Activated T-helper 1 cell treated with Interleukin-2 at 50 U/mL for 16 hours (primary cell): ENCODE data around the gene CEBPE.

Experiments
- DNase-seq: peaks from one replicate; pipeline ENCODE4 v3.0.0-alpha.2; 2020; ENCODE audit warnings: low read depth

Gene CEBPE

GRCh38 chr14:23101986-23102625, 16.9 kb downstream of the CEBPE start:
- DNase-seq: no peak

GRCh38 chr14:23101213-23101970, 17.7 kb downstream of the CEBPE start:
- no peak for DNase-seq

DNA sequence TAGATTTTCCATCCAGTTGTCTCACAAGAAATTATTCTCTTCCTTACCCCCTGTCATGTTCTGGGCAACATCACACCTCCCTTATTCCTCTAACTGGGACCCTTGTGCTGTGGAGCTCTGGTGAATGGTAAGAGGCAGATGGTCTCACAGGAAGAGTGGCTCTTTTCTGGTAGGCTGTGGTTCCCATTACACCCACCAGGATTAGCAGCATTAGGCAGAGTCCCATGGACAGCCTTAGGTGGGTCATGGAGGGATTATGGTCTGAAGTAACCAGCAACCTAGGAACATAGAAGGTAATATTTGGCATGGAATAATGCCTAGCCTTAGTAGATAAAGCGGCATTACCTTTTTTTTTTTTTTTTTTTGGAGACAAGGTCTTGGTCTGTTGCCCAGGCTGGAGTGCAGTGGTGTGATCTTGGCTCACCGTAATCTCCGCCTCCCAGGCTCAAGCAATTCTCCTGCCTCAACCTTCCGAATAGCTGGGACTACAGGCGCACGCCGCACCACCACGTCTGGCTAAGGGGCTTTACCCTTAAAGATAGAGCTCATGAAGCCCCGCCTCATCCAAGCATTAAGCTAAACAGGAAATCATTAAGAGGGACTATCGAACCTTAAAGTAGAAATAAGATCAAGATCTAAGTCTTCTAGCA, 19.7 kb downstream of the CEBPE start:
- DNase-seq: no peak

DNA sequence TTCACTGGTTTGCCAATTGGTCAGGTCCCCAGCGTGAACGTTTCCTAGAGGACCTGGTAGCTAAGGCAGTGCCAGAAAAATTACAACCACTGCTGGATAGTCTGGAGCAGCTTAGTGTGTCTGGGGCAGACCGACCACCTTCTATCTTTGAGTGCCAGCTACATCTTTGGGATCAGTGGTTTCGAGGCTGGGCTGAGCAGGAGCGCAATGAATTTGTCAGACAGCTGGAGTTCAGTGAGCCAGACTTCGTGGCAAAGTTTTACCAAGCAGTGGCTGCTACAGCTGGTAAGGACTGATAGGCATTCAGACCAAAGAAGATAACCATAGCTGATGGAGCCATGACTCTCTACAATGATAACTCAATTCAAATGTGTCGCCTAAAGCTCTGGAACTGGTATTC, 21.3 kb downstream of the CEBPE start:
- no peak for DNase-seq

DNA sequence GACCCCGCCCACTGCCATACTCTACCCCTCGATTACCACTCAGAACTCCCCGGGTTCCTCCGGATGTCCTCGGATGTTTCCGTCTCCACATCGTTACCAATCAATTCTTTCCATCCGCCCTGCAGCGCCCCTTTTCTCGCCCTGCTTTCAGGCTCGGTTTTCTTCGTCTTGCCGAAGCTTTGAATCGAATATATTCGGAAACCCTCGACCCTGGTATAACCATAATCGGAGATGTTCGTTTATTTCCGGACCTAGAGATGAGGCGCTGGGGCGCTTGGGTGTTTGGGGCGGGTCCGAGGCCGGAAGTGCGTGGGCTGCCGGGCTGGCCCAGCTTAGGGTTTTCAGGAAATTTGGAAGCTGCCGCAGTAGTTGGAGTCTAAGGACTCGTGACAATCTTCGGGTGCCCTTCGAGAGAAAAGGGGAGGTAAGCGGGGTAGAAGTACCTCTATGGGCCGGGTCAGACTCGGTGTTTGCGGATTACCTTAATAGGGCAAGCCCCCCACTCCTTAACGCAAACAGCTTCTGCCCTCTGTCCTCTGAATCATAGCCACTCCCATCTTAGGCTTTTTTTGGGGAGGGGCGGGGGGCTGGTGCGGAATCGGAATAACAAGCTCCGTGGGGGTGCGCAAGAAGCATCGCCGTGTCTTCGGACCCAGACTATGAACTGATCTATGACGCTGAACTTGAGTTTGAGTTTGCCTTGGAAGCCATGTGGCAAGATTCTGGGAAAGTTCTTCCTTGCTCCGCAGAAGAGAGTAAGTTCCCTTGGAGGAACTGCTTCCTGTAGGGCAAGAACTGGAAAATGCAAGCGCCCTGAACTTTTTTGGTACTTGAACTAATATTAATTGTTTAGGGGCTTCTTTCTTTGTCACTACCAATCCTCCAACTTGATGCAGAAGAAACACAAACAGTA, 23.6 kb downstream of the CEBPE start, which contains the start of gene C14orf119:
C14orf119 (plus strand) TSS at position 310 of the 913 bp plus-strand sequence. CDS start 2,154 bp downstream, outside the sequence.
- DNase-seq: peak; percentile 97

- DNase-seq: no peak
Measured at GRCh38 chr14:23094666-23095195, 24.3 kb downstream of the CEBPE start, which contains the start of gene ACIN1. Gene ACIN1 (minus strand): TSS chr14:23095136. CDS start chr14:23095112, 24 bp downstream.

DNA sequence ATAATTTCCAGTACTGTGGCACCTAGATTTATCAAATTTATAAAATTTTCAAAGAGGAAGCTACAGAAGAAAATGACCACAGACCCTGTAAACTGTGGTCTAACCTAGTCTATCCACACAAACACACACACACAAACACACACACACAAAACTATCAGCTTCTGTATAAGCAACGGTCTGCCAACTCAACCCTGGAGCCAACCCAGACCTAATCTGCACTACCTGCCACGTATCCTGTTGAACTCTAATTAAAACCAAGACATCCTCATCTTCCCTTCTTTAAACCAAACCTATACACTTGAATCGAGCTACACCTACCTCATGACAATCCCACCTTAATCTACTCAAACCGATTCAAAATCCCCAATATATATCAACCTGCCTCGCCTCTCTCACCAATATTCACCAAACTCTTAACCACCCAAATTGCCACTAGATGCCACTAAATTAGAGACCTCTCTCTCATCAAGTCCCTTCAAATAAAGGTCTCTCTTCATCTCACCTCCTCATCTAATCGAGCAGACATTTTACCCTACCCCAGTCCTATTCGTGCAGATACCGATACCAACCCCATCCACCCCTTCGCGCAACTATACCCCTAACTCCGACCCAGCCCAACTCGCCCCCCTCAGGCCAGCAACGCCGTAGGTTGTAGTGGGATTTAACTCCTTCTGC, 24.9 kb downstream of the CEBPE start:
- no peak for DNase-seq

DNA sequence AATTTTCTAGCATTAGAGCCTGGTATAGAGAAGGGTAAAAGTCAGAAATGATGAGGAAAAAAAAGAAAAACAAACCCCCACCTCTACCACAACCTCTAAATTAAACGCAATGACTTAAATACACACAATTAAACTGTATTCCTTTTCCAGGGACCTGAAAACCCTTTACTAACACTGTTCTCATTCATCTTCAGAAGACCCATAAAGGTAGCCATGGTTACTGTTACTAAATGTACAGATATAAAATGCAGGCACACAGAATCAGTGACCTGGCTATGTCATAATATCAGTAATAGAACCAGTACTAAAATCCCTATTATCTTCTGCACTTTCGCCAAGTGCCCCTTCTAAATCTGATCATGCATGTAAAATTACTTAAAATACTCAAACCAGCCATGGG, 25.5 kb downstream of the CEBPE start:
- no peak for DNase-seq

DNA sequence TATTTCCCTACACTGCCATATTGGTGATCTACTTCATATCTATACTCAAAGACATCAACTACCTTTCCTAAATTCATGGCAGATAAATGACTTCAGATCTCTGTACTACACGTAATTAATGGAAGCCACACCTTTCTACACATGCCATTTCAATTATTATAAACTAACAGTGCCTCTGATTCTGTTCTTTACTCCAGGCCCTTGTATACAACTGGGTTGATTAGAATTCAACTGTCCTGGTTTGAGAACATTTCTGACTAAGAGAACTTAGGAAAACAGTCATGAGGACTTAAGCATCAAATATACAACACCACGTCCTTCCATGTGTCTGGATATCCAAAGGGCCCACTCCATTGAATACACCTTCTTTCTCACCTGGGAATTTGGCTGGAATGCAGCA, 26.0 kb downstream of the CEBPE start:
- no peak for DNase-seq

GRCh38 chr14:23091294-23092225, 27.5 kb downstream of the CEBPE start:
- DNase-seq: no peak

GRCh38 chr14:23090254-23090636, 28.8 kb downstream of the CEBPE start:
- DNase-seq: no peak

- DNase-seq: no peak
Measured at GRCh38 chr14:23089498-23090253, 29.4 kb downstream of the CEBPE start.

- DNase-seq: no peak
Measured at GRCh38 chr14:23086565-23086964, 32.5 kb downstream of the CEBPE start.

- no peak for DNase-seq
Measured at GRCh38 chr14:23085458-23085857, 33.6 kb downstream of the CEBPE start.

- DNase-seq: no peak
Measured at GRCh38 chr14:23080474-23080873, 38.6 kb downstream of the CEBPE start.

DNA sequence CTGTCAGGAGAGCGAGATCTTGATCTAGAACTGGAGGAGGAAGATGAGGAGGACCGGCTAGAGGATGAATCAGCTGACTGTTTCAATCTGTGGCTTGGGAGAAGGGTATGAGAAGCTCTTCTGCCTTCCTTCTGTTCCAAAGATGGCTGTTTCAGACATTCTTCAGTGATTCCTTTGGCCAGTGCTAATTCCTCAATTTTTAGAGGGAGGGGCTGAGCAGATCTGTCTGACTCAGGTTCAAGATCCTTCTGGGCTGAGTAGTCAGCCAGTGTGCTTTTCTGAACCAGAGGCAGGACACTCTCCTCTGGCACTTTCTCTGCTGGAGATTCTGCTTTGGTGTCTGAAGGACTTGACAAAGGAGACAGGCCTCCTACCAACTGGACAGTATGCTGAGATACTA, 39.3 kb downstream of the CEBPE start:
- DNase-seq: no peak

- no peak for DNase-seq
Measured at GRCh38 chr14:23078692-23079116, 40.4 kb downstream of the CEBPE start.

DNA sequence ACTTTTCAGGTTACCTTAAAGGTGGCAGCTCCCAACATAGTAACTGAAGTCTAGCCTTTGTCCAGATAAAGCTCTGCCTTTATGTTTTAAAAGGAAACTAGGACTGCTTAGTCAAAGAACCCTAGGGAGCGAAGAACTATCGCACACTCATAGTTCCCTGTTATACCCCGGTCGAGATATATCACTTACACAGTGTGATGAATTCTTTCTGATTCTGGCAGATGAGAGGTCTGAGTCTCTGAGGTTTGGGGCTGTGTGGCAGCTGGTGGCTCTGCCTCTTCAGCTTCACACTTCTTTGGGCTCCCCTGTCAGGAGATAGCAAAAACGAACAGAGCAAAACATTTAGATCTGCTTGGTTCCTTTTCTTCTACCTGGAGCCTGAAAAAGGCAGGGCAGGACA, 41.1 kb downstream of the CEBPE start:
- DNase-seq: no peak

DNA sequence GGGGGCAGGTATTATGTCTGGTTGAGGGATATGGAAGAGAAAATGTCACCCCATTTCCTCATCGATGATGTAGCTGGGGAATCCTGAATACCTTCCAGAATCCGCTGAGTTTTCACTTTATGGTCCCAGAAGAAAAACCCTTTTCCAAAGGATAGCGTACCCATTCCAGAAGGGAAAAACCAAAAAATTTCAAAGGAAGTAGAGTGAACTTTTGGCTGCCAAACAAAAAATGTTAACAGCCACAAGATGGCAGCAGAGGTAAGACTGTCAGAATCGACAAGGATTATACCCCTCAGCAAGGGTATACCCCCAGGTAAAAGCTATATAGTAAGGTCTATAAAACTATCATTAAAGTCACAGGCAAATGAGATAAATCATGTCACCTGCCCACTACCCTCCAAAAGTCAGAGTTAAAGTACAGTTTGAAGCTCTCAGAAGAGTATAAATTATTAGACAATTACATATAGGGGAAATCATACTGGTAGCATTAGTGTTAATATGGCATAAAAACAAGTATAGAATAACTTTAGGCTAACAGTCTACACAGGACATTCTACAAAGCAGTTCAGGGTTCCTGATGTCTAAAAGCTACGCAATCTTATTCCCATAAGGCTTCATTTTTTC, 42.2 kb downstream of the CEBPE start:
- no peak for DNase-seq
